Activated CD4-positive, alpha-beta T cell treated with anti-CD3 and anti-CD28 coated beads, Interleukin-2, Interleukin-4, amounts not matched to agents 100 ng/mL and 50 ng/mL, durations not matched to agents 16 hours and 8 hours (primary cell): ENCODE data around the gene ZNF732.
A peak's percentile ranks its signal among the peaks of the same experiment; 100 is the strongest.
"Not testable (repeated sequence)": the region's sequence is repeated elsewhere in the genome, so short reads cannot be mapped to it uniquely, and the experiment has no call there.

ENCODE experiments used
- DNase-seq: peaks from one replicate; pipeline ENCODE4 v3.0.0-alpha.2; 2020; ENCODE audit warnings: low spot score

ZNF732 gene

DNA sequence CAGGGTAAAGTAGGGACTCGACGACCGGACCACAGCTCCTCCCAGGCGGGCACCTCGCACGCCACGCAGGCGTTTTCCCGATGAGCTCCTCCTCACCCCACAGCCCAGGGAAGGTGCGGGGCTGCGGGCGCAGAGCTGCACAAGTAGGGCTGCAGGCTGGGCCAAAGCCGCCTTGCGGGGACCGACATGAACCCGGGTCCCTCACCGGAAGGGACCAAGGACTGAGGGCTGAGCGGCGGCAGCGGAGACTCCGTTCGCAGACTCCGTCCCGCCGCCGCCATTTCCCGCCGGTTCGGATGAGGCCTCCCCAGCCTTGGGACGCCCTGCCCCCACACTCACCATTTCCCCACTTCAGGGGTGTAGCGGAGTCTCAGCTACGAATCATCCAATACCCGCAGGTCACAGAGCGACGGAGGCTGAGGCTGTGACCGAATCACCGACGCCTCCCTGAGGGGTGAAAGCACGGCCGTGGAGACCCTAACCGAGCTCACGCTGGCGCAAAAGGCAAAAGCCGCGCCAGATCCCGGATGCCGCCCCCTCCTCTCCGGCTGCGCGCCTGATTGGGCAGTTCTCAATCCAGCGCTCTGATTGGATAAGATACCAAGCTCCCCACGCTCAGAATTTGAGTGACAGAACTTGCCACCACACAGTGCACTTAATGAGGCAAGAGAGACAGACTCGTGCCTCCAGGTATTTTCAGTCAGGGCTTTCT is at the start of gene ZNF732:
Gene ZNF732, minus strand, starts transcription at position 506 of the 712 bp plus-strand sequence. Its CDS starts 164 bp downstream, at position 342.
- DNase-seq, result no peak

DNA sequence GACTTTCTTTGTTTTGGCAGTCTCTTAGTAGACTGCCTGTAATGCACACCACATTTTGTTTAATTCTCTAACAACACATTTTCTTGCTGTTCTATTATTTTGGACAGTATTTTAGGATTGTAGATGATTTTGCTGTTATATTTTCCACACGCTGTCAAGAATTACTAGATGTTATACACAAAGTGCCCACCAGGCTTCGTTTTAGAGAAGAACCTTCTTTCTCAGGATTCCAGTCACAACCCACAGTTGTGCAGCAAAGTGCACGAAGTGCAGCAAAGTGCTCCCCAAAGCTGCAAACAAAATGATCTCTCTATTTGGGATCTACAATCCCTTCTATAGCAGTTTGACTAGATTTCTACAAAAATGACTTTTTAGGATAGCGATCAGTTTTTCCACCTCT is 34.7 kb upstream of the ZNF732 start:
- DNase-seq, result no peak

DNA sequence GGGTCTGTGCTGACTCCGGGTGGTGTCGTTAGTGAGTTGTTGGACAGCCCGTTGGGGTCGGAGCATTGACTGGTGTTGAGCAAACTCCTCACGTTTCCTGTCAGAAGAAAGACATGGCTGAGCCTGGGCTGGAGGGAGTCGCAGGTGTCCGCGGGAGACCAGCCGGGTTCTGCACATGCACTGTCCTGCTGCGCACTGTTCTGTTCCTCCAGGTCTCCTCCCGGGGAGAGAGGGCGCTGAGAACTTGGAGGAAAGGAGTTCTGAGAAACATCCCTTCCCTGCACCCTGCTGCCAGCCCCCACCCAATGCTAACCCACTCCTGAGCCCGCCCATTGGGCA is 33.5 kb upstream of the ZNF732 start:
- no peak for DNase-seq

DNA sequence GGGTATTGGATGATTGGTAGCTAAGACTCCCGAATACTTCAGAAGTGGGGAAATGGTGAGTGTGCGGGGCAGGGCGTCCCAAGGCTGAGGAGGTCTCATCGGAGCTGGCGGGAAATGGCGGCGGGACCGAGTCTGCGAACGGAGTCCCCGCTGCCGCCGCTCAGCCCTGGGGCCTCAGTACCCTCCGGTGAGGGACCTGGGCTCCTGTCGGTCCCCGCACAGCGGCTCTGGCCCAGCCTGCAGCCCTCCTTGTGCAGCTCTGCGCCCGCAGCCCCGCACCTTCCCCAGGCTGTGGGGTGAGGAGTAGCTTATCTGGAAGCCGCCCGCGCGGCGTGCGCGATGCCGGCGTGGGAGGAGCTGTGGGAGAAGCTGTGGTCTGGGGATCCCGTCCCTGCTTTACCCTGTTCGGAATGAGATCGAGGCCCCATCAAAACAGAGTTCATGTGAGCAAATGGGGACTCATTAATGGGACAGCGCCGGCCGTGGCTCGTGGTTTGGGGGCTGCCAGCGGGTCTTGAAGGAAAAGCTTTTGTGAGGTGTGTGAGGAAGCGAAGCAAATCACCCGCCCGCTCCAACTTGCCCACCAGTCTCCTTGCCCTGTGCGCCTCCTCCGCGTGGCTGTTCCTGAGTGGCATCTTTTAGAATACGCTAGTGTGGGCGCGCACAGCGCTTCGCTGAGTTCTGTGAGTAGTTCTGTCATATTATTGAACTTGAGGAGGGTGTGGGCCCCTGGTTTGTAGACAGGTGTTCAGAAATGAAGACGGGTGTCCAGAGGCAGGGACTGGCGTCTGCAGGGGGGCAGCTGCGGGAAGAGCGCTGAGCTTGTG is 32.9 kb upstream of the ZNF732 start:
- peak; percentile 35 for DNase-seq

DNA sequence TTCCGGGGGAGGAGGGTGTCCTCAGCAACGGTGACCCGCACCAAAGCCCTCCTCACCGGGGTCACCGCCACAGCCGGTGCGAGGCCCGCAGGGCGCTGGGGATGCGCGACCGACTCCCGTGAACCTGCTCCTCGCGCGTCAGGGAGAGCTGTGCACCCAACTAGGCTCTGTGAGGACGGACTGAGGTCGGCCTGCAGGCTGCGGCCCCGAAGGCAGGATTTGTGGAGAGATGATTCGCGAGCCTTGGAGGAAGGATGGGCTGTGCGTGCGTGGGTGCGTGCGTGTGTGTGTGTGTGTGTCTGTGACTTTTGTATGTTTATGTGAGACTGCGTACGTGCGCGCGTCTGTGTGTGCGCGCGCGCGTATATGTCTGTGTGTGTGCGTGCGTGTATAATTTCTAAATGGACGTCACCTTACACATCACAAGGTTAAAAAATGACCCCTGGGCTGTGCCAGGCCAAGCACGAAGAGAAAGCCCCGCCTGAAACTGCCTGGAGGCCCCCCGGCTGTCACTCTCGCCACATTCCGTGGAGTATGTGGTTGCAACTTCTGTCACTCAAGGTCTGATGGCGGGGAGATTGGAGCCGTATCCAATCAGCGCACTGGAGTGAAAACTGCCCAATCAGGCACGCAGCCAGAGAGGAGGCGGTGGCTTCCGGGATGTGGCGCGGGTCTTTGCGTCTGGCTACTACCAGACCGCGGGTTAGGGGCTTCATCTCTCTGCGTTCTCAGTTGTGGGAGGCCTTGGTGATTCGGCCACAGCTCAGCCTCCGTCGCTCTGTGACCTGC is 32.1 kb upstream of the ZNF732 start, which contains the start of gene ZNF141:
Gene ZNF141, plus strand, starts transcription at position 672 of the 789 bp plus-strand sequence. CDS start 170 bp downstream, outside the sequence.
- peak; percentile 95 for DNase-seq

DNA sequence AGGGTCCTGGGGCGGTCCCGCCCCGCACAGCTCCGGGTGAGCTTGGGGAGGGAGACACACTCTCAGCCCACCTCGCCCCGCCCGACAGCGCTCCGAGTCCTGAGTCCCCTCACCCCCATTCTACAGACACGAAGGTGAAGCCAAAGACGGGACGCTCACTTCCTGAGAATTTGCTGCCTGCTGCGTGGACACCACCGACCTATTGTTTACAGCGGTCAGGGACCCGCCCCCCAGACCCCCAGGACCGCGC is 31.5 kb upstream of the ZNF732 start:
- no peak for DNase-seq

DNA sequence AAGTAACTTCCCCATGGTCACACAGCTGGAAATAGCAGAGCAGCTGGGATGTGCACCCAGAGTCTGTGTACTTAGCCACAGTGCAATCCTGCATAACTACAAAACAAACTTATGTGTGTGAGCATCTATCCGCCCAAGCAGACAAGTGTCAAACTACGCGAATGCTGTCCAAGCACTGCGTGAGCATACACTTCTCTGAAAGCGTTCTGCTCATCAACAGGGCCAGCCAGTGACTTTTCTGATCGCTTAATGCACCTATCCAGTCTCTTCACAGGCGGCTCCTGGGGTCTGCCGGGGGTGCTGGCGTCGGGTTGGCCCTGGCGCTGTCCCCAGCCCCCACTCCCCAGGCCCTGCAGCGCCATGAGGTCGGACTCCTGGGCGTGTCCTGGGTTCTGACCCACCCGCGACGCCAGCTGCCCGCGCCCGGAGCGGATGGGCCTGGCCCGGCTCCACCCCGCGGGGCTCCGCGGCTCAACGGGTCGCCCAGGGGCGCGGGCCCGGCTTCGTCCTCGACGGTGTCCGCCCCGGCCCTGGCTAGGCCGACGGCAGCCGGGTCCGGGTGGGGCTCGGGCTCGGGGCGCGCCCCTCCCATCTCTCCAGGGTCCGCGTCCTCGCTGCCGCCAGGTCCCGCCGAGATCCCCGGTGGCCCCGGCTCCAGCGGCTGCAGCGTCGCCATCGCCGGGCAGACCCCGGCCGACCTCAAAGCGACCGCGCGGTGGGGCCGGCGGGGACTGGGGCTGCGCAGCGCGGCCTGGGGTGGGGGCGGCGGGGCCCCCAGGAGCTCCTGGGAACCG is 31.0 kb upstream of the ZNF732 start:
- DNase-seq, result no peak

DNA sequence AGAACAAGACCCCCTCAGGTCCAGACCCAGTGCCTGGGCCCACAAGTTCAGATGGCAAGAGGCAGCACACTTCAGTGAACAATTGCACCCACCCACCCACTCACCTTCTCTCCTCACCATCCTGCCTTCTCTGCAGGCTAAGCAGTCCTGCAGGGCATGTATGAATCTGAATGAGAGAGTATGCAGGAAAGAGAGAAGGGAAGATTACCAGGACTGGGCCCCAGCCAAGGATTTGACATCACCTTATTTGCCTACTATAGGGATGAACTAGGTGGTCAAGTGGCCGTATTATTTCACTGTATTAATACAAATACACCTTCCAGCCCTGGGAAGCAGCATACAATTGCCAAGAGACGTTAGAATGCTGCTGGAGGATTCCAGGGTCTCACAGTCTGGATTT is 30.2 kb upstream of the ZNF732 start:
- DNase-seq, result no peak

DNA sequence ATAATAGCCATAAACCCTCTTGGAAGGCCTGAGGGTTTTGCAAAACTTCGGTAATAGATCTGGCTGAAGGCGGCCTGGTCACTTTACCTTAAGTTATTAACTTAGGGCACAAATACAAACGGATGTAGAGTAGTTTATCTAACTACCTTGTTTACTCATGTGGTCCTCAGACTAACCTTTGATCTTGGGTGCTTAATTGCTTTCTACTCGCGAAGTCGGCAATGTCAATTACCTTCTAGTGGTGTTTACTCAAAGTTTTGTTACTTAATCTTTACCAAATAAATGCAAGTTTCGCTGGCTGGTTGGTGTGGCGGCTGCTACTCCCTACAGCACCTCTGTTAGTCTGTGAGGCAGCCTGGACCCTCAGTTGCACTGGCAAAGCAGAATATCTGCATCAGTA is 23.5 kb upstream of the ZNF732 start:
- no peak for DNase-seq

DNA sequence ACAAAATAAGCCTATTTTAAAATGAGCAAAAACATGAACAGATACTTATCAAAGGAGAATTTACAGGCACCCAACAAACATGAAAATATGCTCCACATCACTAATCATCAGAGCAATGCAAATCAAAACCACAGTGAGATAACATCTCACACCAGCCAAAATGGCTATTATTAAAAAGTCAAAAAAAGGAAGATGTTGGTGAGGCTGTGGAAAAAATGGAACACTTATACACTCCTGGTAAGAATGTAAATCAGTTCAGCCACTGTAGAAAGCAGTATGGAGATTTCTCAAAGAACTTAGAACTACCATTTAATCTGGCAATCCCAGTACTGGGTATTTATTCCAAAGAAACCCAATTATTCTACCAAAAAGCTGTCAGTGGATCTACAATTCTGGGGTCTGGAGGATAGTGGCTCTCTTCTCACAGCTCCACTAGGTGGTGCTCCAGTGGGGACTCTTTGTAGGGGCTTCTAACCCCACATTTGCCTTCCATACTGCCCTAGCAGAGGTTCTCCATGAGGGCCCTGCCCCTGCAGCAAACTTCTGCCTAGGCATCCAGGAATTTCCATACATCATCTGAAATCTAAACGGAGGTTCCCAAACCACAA is 9.1 kb upstream of the ZNF732 start:
- no peak for DNase-seq

DNA sequence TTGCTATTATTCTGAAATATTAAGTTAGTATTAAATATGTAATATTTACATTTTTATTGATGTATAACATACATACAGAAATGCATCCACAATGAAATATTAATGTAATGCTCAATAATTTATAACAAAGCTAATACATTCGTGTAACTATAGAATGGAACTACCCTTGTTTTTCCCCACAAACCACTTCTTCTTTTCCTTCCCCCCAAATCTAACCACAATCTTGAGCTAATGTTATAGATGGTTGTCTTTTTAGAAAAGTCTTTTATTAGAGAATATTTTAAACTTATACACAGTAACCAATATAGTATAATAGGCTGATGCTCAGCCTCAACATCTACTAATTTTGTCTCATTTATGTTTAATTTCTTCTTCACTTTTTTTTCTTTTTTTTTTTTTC is 4.5 kb upstream of the ZNF732 start:
- DNase-seq, result no peak

DNA sequence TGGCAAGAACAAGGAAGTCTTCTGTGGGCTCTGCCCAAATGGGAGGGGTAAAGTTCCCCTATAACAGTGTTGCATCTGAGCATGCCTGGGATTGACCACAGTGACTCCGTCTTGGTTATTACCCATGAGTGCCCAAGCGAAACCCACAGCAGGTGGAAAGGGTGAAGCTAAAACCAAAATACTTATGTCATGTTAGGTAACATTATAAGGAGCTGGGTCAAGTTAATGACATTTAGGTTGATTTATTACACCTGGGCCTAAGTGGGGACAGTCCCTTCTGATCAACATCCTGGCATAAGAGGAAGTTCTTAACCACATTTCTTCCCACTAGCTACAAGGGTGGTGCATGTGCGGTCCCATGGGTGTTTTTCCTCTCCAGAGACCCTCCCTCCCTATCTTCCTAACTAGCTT is 1.3 kb upstream of the ZNF732 start:
- DNase-seq, result no peak

DNA sequence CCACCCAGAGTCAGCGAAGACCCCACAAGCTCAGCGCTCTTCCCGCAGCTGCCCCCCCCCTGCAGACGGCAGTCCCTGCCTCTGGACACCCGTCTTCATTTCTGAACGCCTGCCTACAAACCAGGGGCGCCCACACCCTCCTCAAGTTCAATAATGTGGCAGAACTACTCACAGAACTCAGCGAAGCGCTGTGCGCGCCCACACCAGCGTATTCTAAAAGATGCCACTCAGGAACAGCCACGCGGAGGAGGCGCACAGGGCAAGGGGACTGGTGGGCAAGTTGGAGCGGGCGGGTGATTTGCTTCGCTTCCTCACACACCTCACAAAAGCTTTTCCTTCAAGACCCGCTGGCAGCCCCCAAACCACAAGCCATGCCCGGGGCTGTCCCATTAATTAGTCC is 758 bp downstream of the ZNF732 start:
- not testable (repeated sequence) for DNase-seq

DNA sequence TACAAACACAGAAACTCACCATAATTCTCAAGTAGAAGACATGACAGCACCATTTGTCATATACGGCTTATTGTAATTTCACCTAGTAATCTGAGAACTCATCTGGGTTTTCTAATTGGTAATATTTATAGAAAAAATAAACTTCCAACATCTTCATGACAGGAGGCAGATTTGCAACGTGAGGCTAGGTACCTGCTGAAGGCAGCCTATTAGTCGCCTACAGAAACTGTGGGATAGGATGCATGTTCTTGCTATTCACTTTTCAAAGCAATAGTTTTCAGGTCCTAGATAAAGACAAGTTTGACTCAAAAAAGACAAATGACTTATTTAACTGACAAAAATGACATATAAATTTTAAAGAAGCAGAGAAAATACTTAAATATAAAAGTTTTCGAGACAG is 2.9 kb downstream of the ZNF732 start:
- no peak for DNase-seq

DNA sequence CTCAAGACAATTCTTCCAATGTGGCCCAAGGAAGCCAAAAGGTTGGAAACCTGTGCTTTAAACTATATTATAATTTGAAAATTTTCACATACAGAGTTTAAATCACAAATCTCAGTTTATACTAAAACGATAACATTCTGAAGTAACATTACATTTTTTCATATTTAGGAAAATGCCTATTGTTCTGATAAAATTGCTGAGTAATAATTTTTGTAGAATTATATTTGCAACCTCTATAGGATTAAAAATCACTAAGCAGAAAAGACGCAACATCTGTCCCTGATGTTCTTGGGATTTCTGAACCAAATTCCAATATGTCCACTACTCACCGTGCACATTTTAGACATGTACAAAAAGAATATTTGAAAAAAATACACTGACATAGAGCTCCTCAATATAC is 10.5 kb downstream of the ZNF732 start:
- DNase-seq, result no peak

DNA sequence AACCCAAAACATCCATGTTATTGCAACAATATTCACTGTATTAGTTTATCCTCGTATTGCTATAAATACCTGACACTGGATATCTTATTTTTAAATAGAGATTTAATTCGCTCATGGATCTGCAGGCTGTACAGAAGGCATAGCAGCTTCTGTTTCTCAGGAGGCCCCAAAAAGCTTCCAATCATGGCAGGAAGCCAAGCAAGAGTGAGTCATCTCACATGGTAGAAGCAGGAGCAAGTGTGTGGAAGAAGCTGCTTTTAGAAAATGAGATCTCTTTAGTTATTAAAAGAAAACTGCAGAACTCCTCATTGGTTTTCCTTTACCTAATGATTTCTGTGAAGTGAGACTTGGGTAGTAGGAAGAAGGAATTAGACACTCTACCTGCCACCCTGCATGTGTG is 16.4 kb downstream of the ZNF732 start:
- DNase-seq, result no peak

DNA sequence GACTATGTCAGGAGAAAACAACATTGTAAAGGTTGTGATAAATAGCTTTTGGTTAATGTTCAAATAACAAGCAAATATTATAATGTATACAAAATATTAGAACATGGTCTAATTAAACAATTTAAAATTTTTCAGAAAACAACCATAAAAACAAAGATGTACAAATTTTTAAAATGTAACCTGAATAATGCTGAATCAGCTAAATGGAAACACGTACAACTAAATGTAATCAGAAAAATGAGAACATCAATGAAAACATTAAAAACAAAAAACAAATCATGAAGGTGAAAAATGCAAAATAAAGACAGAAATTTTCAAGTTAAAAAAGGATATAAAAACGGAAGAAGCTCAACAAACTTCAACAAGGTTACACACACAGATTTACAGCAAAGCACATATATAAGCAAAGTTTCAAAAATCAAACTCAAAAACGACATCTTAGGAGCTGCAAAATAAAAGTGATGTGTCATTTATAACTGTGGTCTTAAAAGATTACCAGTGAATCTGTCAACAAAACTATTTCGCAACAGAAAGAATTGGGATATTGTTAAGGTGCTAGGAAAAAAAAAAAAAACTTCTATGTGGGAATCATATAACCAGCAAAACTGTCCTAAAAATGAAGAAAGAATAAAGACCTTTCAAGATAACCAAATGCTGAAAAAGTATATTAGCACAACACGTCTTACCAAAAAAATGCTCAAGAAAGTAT is 31.8 kb downstream of the ZNF732 start:
- DNase-seq, result no peak

DNA sequence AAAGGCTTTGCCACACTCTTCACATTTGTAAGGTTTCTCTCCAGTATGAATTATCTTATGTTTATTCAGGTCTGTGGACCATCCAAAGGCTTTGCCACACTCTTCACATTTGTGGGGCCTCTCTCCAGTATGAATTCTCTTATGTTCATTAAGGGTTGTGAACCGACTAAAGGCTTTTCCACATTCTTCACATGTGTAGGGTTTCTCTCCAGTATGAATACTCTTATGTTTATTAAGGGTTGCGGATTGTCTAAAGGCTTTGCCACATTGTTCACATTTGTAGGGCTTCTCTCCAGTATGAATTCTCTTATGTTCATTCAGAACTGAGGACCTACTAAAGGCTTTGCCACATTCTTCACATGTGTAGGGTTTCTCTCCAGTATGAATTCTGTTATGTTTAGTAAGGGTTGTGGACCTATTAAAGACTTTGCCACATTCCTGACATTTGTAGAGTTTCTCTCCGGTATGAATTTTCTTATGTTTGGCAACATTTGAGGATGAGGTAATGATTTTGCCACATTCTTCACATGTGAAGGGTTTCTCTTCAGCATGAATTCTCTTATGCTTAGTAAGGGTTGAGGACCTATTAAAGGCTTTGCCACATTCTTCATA is 33.7 kb downstream of the ZNF732 start:
- DNase-seq, result no peak

DNA sequence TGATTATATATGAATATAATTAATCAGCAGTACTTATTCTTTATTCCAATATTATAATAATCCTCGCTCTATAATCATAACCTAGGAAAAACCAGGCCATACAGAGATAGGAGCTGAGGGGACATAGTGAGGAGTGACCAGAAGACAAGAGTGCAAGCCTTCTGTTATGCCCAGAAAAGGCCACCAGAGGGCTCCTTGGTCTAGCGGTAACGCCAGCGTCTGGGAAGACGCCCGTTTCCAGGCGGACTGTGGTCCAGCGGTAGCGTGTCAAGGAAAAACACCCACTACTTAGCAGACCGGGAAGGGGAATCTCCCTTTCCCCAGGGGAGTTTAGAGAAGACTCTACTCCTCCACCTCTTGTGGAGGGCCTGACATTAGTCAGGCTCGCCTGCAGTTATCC is 46.0 kb downstream of the ZNF732 start:
- DNase-seq, result not testable (repeated sequence)

DNA sequence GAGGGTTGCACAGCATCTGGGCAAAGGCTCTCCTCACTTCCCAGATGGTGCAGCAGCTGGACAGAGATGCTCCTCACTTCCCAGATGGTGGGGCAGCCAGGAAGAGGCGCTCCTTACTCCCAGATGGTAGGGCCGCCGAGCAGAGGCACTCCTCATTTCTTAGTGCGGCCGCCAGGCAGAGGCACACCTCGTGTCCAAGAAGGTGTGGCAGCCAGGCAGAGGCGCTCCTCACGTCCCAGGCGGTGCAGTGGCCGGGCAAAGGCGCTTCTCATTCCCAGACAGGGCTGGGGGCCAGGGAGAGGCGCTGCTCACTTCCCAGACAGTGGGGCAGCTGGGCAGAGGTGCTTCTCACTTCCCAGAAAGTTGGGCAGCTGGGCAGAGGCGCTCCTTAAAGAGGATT is 48.8 kb downstream of the ZNF732 start:
- no peak for DNase-seq
